Progenitor cell of endocrine pancreas (in vitro differentiated cells): ENCODE measurements around the gene PARP1. TPM values are rescaled to one million over a fixed set of nuclear protein-coding genes. Genes with fewer than 3 reads are reported as not detected.
"Not testable (repeated sequence)": the region's sequence is repeated elsewhere in the genome, so short reads cannot be mapped to it uniquely, and the experiment has no call there.

ENCODE experiments used
- DNase-seq: peaks from one replicate; pipeline ENCODE4 v3.0.0; 2021; ENCODE audit warnings: low spot score; ENCODE audit not compliant: unreplicated experiment
- H3K27ac Mint-ChIP-seq: 2 replicates; pipeline ENCODE4 v1.8.0; 2021; ENCODE audit warnings: mild to moderate bottlenecking, moderate library complexity, mixed read lengths
- H3K27me3 Mint-ChIP-seq: 2 replicates; pipeline ENCODE4 v1.8.0; 2021; ENCODE audit warnings: mixed read lengths
- H3K36me3 Mint-ChIP-seq: 2 replicates; pipeline ENCODE4 v1.8.0; 2022; ENCODE audit warnings: mixed read lengths; ENCODE audit not compliant: insufficient read depth
- H3K4me1 Mint-ChIP-seq: 2 replicates; pipeline ENCODE4 v1.8.0; 2021; ENCODE audit warnings: low read depth, mixed read lengths
- H3K4me3 Mint-ChIP-seq: 2 replicates; pipeline ENCODE4 v1.8.0; 2021; ENCODE audit warnings: low read depth, mild to moderate bottlenecking, moderate library complexity, mixed read lengths
- H3K9me3 Mint-ChIP-seq: 2 replicates; pipeline ENCODE4 v1.8.0; 2021; ENCODE audit warnings: low read depth, mixed read lengths
- CTCF ChIP-seq: fragments of 200-600 bp; sonication (generic); IDR thresholded peaks from one replicate; pipeline ENCODE4 v1.5.0; 2021; ENCODE audit warnings: antibody characterized with exemption, mild to moderate bottlenecking; ENCODE audit not compliant: unreplicated experiment
- total RNA-seq: library from RNA; stranded (reverse); gene quantifications from 2 replicates; pipeline ENCODE4 v1.2.1, GENCODE V29; 2021

The PARP1 gene
- total RNA-seq, 1 donor from 2014 or later = 159 TPM

- peaks cover 8% of the 10 kb centered on the region for H3K27me3 Mint-ChIP-seq
- TF ChIP-seq CTCF = no peak
- no peak overlapping the region for H3K27ac Mint-ChIP-seq
- H3K36me3 Mint-ChIP-seq = no peaks in the 10 kb centered on the region
- no peak overlapping the region for H3K4me3 Mint-ChIP-seq
- H3K4me1 Mint-ChIP-seq = no peaks in the 10 kb centered on the region
- peaks cover 8% of the 10 kb centered on the region for H3K9me3 Mint-ChIP-seq
- DNase-seq = no peak
Measured at GRCh38 chr1:226436855-226437491, 29.1 kb upstream of the PARP1 start.

DNA sequence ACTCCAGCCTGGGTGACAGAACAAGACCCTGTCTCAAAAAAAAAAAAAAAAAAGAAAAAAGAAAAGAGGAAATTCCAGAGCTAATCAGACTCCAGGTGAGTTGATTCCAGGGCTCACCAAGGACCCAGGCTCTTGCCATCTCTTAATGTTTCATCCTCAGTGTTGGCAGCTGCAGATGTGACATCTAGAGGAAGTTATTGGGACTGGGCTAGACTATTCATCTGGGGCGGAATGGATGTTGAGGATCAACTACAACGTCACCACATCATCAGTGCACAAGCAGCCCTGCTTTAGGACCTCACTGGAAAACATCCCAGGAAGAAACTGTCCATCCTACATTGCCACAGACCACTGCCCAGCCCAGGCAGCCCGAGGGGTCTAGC, 28.6 kb upstream of the PARP1 start:
- Mint-ChIP-seq H3K9me3 (peaks cover 8% of the 10 kb centered on the region), H3K27me3 (peaks cover 8% of the 10 kb centered on the region), H3K4me1 (no peaks in the 10 kb centered on the region), H3K36me3 (no peaks in the 10 kb centered on the region), H3K27ac (no peak overlapping the region), H3K4me3 (no peak overlapping the region)
- DNase-seq = no peak
- no peak for TF ChIP-seq CTCF

GRCh38 chr1:226433341-226433720, 25.4 kb upstream of the PARP1 start:
- no peak overlapping the region for H3K4me3 Mint-ChIP-seq
- H3K36me3 Mint-ChIP-seq = no peaks in the 10 kb centered on the region
- H3K27me3 Mint-ChIP-seq = peaks cover 7% of the 10 kb centered on the region
- DNase-seq = no peak
- H3K9me3 Mint-ChIP-seq = peaks cover 4% of the 10 kb centered on the region
- H3K27ac Mint-ChIP-seq = no peak overlapping the region
- no peaks in the 10 kb centered on the region for H3K4me1 Mint-ChIP-seq
- TF ChIP-seq CTCF = no peak

- DNase-seq = no peak
- TF ChIP-seq CTCF = no peak
- Mint-ChIP-seq H3K27me3 (peaks cover 7% of the 10 kb centered on the region), H3K9me3 (peaks cover 3% of the 10 kb centered on the region), H3K4me3 (no peak overlapping the region), H3K4me1 (no peaks in the 10 kb centered on the region), H3K27ac (no peak overlapping the region), H3K36me3 (no peaks in the 10 kb centered on the region)
Measured at GRCh38 chr1:226432586-226433340, 24.9 kb upstream of the PARP1 start.

GRCh38 chr1:226431898-226432297, 24.0 kb upstream of the PARP1 start:
- H3K36me3 Mint-ChIP-seq, H3K9me3 Mint-ChIP-seq, H3K4me1 Mint-ChIP-seq, DNase-seq, H3K4me3 Mint-ChIP-seq, H3K27ac Mint-ChIP-seq, H3K27me3 Mint-ChIP-seq: not testable (repeated sequence)
